H1 (cell line): ENCODE measurements around the gene ENKUR. TPM values are rescaled to one million over a fixed set of nuclear protein-coding genes. Genes with fewer than 3 reads are reported as not detected.
"Not testable (repeated sequence)": the region's sequence is repeated elsewhere in the genome, so short reads cannot be mapped to it uniquely, and the experiment has no call there.

Source experiments
- CTCF ChIA-PET: fragments of 300-600 bp; sonication (Branson Sonifier 250); formaldehyde crosslinking; loops from one replicate; lab custom pipeline; 2021; ENCODE audit not compliant: partially characterized antibody; lab: Charles Lee
- POLR2A ChIA-PET: fragments of 300-600 bp; sonication (Branson Sonifier 250); formaldehyde crosslinking; loops from one replicate; lab custom pipeline; 2021; ENCODE audit warnings: inconsistent platforms; ENCODE audit not compliant: partially characterized antibody; lab: Charles Lee
- DNase-seq, 2 experiments: peaks; one replicate each; pipeline versions ENCODE4 v3.0.0 to v3.0.0-alpha.2; 2010 to 2022; ENCODE audit warnings: low spot score in 2 of 2, low read depth in 1 of 2, mixed read lengths in 1 of 2
- FAIRE-seq: peaks from 2 replicates; lab custom pipeline; 2011; peaks lifted over from hg19 to GRCh38; lab: Jason Lieb, UNC
- H2AFZ ChIP-seq: 2 replicates; pipeline ENCODE4 v1.8.1; 2012; ENCODE audit warnings: low read length, inconsistent platforms
- H2AK5ac ChIP-seq: 2 replicates; pipeline ENCODE4 v1.6.1; 2013; ENCODE audit warnings: low read depth, low read length
- H2BK120ac ChIP-seq: replicated peaks from 2 replicates; pipeline ENCODE3; 2013; ENCODE audit warnings: low read depth, low read length, inconsistent platforms
- H2BK12ac ChIP-seq: 2 replicates; pipeline ENCODE4 v1.6.1; 2013; ENCODE audit warnings: low read depth, low read length
- H2BK15ac ChIP-seq: 2 replicates; pipeline ENCODE4 v1.6.1; 2013; ENCODE audit warnings: low read length
- H2BK20ac ChIP-seq: 2 replicates; pipeline ENCODE4 v1.6.1; 2013; ENCODE audit warnings: low read length
- H2BK5ac ChIP-seq: 2 replicates; pipeline ENCODE4 v1.6.1; 2013; ENCODE audit warnings: low read depth, low read length
- H3K14ac ChIP-seq: 2 replicates; pipeline ENCODE4 v1.6.1; 2013; ENCODE audit warnings: inconsistent platforms; ENCODE audit not compliant: insufficient read length
- H3K18ac ChIP-seq: 2 replicates; pipeline ENCODE4 v1.6.1; 2013; ENCODE audit warnings: low read length; ENCODE audit errors: extremely low read depth
- H3K23ac ChIP-seq: 2 replicates; pipeline ENCODE4 v1.6.1; 2013; ENCODE audit warnings: inconsistent platforms; ENCODE audit not compliant: insufficient read length
- H3K23me2 ChIP-seq: 2 replicates; pipeline ENCODE4 v1.6.1; 2013; ENCODE audit warnings: low read depth, low read length
- H3K27ac ChIP-seq: 2 replicates; pipeline ENCODE4 v1.6.1; 2011; ENCODE audit warnings: low read depth, low read length, inconsistent platforms
- H3K27me3 ChIP-seq, 4 experiments: replicated peaks in 1 of 4; 1 replicate in 1 of 4; 2 replicates in 3 of 4; pipeline versions ENCODE4 v1.6.1 to v1.8.1; 2011 to 2013; ENCODE audit warnings: low read length in 3 of 4, mild to moderate bottlenecking in 3 of 4, inconsistent platforms in 2 of 4, mixed read lengths in 2 of 4, moderate library complexity in 1 of 4; ENCODE audit not compliant: control insufficient read depth in 3 of 4, insufficient read depth in 3 of 4; ENCODE audit errors: extremely low read depth in 1 of 4
- H3K36me3 ChIP-seq, 4 experiments: 2 replicates each; pipeline versions ENCODE4 v1.6.1 to v1.8.1; 2011 to 2013; ENCODE audit warnings: mild to moderate bottlenecking in 4 of 4, low read length in 3 of 4, moderate library complexity in 2 of 4, control low read depth in 1 of 4, inconsistent platforms in 1 of 4; ENCODE audit not compliant: insufficient read depth in 4 of 4, control insufficient read depth in 2 of 4
- H3K4ac ChIP-seq: replicated peaks from 2 replicates; pipeline ENCODE3; 2013; ENCODE audit warnings: low read length, low read depth, mixed read lengths, inconsistent platforms; ENCODE audit not compliant: insufficient read length
- H3K4me1 ChIP-seq, 4 experiments: replicated peaks in 1 of 4; 1 replicate in 1 of 4; 2 replicates in 3 of 4; pipeline versions ENCODE4 v1.6.1 to v1.8.1; 2011 to 2013; ENCODE audit warnings: low read length in 3 of 4, inconsistent platforms in 2 of 4, mixed read lengths in 1 of 4; ENCODE audit not compliant: insufficient read depth in 4 of 4, control insufficient read depth in 3 of 4
- H3K4me2 ChIP-seq, 2 experiments: 2 replicates each; pipeline versions ENCODE4 v1.6.1 to v1.8.1; 2011 to 2013; ENCODE audit warnings: low read depth in 2 of 2, low read length in 2 of 2, control low read depth in 1 of 2, inconsistent platforms in 1 of 2, mild to moderate bottlenecking in 1 of 2; ENCODE audit not compliant: insufficient read depth in 1 of 2
- H3K4me3 ChIP-seq, 4 experiments: fragments of 200-600, 300-600 bp in 1 of 4; sonication (generic), shearing (Covaris generic), sonication (Bioruptor Twin) in 1 of 4; 2 replicates each; pipeline versions ENCODE4 v1.5.1 to v1.8.1; 2011 to 2016; ENCODE audit warnings: low read length in 4 of 4, low read depth in 3 of 4, control low read depth in 2 of 4, inconsistent platforms in 2 of 4, mild to moderate bottlenecking in 2 of 4, mixed read lengths in 1 of 4, moderate library complexity in 1 of 4; ENCODE audit not compliant: insufficient read depth in 2 of 4; ENCODE audit errors: extremely low read depth in 1 of 4
- H3K56ac ChIP-seq: replicated peaks from 2 replicates; pipeline ENCODE3; 2013; ENCODE audit warnings: low read depth, mild to moderate bottlenecking, mixed read lengths, low read length, inconsistent platforms; ENCODE audit not compliant: insufficient read length
- H3K79me1 ChIP-seq: 2 replicates; pipeline ENCODE4 v1.6.1; 2013; ENCODE audit warnings: low read depth, low read length, control low read depth
- H3K79me2 ChIP-seq, 2 experiments: 2 replicates each; pipeline versions ENCODE4 v1.6.1 to v1.8.1; 2012 to 2013; ENCODE audit warnings: low read length in 2 of 2, mild to moderate bottlenecking in 2 of 2, inconsistent platforms in 1 of 2; ENCODE audit not compliant: insufficient read depth in 2 of 2, control insufficient read depth in 1 of 2
- H3K9ac ChIP-seq, 4 experiments: replicated peaks in 1 of 4; 1 replicate in 1 of 4; 2 replicates in 3 of 4; pipeline versions ENCODE4 v1.6.1 to v1.8.1; 2011 to 2013; ENCODE audit warnings: low read depth in 3 of 4, low read length in 3 of 4, control low read depth in 2 of 4, mild to moderate bottlenecking in 2 of 4, moderate library complexity in 2 of 4, inconsistent platforms in 1 of 4; ENCODE audit errors: extremely low read depth in 1 of 4
- H3K9me3 ChIP-seq, 2 experiments: 2 replicates each; pipeline versions ENCODE4 v1.6.1 to v1.8.1; 2012 to 2013; ENCODE audit warnings: mild to moderate bottlenecking in 2 of 2, moderate library complexity in 2 of 2, control low read depth in 1 of 2, inconsistent platforms in 1 of 2, low read depth in 1 of 2, low read length in 1 of 2, mixed read lengths in 1 of 2; ENCODE audit not compliant: insufficient read depth in 2 of 2
- H4K20me1 ChIP-seq, 2 experiments: replicated peaks in 1 of 2; 2 replicates each; pipeline versions ENCODE3 to v1.8.1; 2011 to 2013; ENCODE audit warnings: inconsistent platforms in 2 of 2, low read length in 2 of 2, mild to moderate bottlenecking in 1 of 2; ENCODE audit not compliant: insufficient read depth in 2 of 2, control insufficient read depth in 1 of 2
- H4K5ac ChIP-seq: 2 replicates; pipeline ENCODE4 v1.6.1; 2013; ENCODE audit warnings: low read length, low read depth, mixed read lengths, inconsistent platforms; ENCODE audit not compliant: insufficient read length
- H4K8ac ChIP-seq: 2 replicates; pipeline ENCODE4 v1.8.0; 2013; ENCODE audit warnings: mild to moderate bottlenecking, moderate library complexity, low read length, inconsistent platforms; ENCODE audit not compliant: insufficient read depth; ENCODE audit errors: extremely low read depth
- H4K91ac ChIP-seq: replicated peaks from 2 replicates; pipeline ENCODE3; 2013; ENCODE audit warnings: low read length, mixed read lengths, inconsistent platforms; ENCODE audit not compliant: insufficient read length
- WGBS, 2 experiments: shearing (Covaris generic) in 1 of 2; methylation state at CpG; one replicate each; pipeline versions ENCODE4 v1.1.6 to v1.1.7; 2013 to 2015; ENCODE audit warnings: low lambda C conversion rate in 2 of 2, mixed read lengths in 2 of 2, inconsistent platforms in 1 of 2, low coverage in 1 of 2, missing lambda C conversion rate in 1 of 2; ENCODE audit not compliant: insufficient replicate concordance in 2 of 2, insufficient coverage in 1 of 2, insufficient read length in 1 of 2; ENCODE audit errors: extremely low coverage in 1 of 2, missing lambda C conversion rate in 1 of 2; 5-methylcytosine and 5-hydroxymethylcytosine counted together
- polyA plus RNA-seq, 7 experiments: library from polyadenylated mRNA; depleted of rRNA in 3 of 7; stranded (reverse) in 5 of 7; unstranded in 2 of 7; fragments of >200 nt in 5 of 7; fragments of 200-250 nt in 2 of 7; gene quantifications; 1 replicate in 5 of 7; 2 replicates in 1 of 7; 4 replicates in 1 of 7; pipeline versions ENCODE4 v1.2.1 to v1.2.3, GENCODE V29; 2011 to 2013; ENCODE audit warnings: missing spikeins in 2 of 7, mixed read lengths in 2 of 7
- total RNA-seq: library from RNA; stranded (reverse); fragmentation: NEBNext Ultra II Directional; extraction: Animal tissue kit (Norgen Biotek cat#: 25700); gene quantifications from 2 replicates; pipeline ENCODE4 v1.2.1, GENCODE V29; 2021

The ENKUR gene
- total and polyA plus RNA-seq, 2 of the 8 experiments (the other 6 are each of a cell fraction or from before 2014, with no cell fraction given), result not detected

DNA sequence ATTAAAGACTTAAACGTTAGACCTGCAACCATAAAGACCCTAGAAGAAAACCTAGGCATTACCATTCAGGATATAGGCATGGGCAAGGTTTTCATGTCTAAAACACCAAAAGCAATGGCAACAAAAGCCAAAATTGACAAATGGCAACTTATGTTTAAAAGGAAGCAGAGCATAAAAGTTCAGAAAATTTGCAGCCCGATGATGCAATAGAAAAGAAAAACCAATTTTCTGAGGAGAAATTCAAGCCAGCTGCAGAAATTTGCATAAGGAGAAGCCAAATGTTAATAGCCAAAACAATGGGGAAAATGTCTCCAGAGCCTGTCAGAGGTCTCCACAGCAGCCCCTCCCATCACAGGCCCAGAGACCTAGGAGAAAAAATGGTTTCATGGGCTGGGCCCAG is 4.4 kb downstream of the ENKUR start:
- H3K23ac ChIP-seq, H3K9ac ChIP-seq, H4K8ac ChIP-seq, H3K56ac ChIP-seq, H3K23me2 ChIP-seq, H3K4ac ChIP-seq, H4K20me1 ChIP-seq, H3K27me3 ChIP-seq, H3K27ac ChIP-seq, H2BK5ac ChIP-seq, H3K36me3 ChIP-seq, H3K4me2 ChIP-seq, DNase-seq, CTCF ChIA-PET, H3K18ac ChIP-seq, H3K14ac ChIP-seq, H3K9me3 ChIP-seq, H3K79me2 ChIP-seq, FAIRE-seq, H2BK20ac ChIP-seq, H3K4me1 ChIP-seq, H2BK12ac ChIP-seq, H2BK120ac ChIP-seq, H2AFZ ChIP-seq, H3K4me3 ChIP-seq, H3K79me1 ChIP-seq, H2AK5ac ChIP-seq, H4K5ac ChIP-seq, POLR2A ChIA-PET, H2BK15ac ChIP-seq, H4K91ac ChIP-seq: not testable (repeated sequence)
- WGBS, 2 experiments, result 88% methylated on average over 2 of the region's 2 CpGs; no CpG with 5 or more reads in 1 of the 2 experiments
